K562 treated with DMSO at 1 percent for 24 hours (cell line): ENCODE data around the gene PID1. TPM values are rescaled to one million over a fixed set of nuclear protein-coding genes. Genes with fewer than 3 reads are reported as not detected.

Experiments used
- total RNA-seq: library from RNA; unstranded; fragments of 300-600 nt; gene quantifications from 2 replicates; pipeline ENCODE4 v1.2.3, GENCODE V29; 2022; ENCODE audit warnings: low read depth; ENCODE audit not compliant: insufficient read depth

PID1 gene
- total RNA-seq: not detected in 2 replicates

DNA sequence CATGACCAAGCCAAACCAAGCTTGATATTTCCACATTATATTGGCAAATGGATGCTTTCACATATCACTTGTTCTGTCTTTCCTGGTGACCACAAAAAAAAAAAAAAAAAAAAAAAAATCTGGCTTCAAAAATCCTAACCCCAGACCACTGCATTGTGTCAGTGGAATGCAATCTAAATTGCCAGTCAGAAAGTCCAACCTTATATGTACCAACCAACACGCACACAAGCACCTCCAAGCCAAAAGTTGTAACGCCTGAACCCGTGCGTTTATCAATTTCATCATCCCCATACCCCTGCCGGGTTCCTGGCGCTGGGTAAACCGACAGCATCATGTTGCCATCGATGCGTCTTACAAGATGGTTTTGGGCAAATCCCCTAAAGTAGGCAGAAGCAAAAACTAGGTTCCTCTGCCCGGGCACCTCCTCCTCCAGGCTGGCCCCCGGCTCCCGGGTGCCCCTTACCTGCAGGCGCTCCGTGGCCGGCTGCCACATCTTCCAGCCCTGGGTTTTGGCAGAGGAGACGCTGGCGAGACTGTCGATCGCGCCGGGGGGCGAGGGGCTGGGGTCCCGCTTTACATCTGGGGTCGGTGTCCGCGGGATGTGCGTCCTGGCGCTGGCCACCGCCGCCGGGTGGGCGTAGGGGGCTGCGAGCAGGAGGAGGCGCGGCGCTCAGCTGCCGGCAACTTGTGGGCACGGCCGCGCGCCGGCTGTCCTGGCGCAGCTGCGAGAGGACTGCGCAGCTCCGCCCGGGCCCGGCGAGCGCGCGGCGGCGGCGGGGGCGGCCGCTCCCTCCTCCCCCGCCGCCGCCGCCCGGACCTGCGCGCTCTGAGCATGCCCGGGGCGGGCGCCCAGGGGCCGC lies at the start of gene PID1:
Gene PID1, minus strand, starts transcription at position 737 of the 860 bp plus-strand sequence. Its CDS starts 244 bp downstream, at position 493.

